ENCODE data around the gene CHURC1. TPM values are rescaled to one million over a fixed set of nuclear protein-coding genes. Genes with fewer than 3 reads are reported as not detected.

Gene CHURC1
- total and polyA plus RNA-seq, 2 of the 4 experiments (the other 2 are of a cell fraction) = 38.0 to 69.5 TPM

DNA sequence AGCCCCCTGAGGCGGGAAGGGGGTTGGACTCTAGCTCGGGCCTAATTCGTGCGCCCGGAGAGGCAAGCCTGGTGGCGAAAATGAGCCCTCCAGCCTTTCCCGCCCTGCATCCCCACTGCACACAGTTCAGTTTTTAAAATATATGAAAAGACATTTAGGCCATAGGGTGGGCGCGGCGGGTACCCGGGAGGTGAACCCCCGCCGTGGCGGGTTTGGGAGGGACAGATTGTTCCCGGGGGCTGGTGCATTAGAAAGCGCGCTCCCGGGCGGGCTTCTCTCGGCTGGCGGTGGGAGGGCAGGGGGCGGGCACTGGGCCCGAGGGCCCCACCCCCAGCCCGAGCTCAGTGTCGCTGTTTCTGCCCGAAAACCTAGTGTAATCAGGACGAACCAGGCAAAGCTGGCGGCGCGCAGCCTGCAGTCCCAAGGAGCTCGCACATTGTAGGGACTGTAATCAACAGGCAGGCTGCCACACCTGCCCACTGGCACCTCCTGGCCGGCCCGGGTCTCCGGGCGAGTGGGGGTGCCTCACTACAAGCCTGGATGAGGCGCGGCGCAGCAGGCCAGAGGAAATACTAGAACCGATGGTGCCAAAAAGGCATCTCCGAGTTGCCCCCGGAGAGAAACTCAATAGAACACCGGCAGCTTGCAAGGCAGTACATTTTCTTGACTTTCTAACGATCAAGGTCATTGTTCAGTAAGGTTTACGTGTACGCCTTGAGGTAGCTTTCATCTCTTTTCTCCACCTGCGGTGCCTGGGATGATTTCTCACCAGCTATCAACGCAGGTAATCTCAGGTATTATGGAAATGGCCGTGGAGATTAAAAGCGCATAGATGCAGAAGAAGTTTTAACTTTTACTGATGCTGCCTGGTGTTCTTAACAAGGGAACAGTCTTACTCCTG is 33.8 kb upstream of the CHURC1 start:
- in situ Hi-C loops (cut with MboI; ENCODE audit: low sequenced_read_pairs) (no loop called here), intact Hi-C loops (cut with micrococcal nuclease) (no loop called here), dilution Hi-C loops (cut with HindIII; ENCODE audit: low sequenced_read_pairs, unreplicated experiment) (no loop called here)
- Histone ChIP-seq H2BK5ac (ENCODE audit: low read depth, low read length, poor library complexity, severe bottlenecking) (no peak overlapping the region), H3K4me2 (ENCODE audit: low read depth, low read length) (peak overlapping the region; percentile 70), H2AK9ac (replicated peaks; ENCODE audit: low read depth, low read length, poor library complexity) (no peak overlapping the region), H3K9ac (ENCODE audit: low read depth, low read length) (no peak overlapping the region), H3K27ac (ENCODE audit: insufficient read depth, low read length) (no peak overlapping the region), H4K5ac (ENCODE audit: low read depth, low read length) (no peak overlapping the region), H4K8ac (ENCODE audit: low read depth in 2 of 2, low read length in 2 of 2) (no peak overlapping the region), H2BK20ac (ENCODE audit: low read depth, low read length) (no peak overlapping the region), H2AFZ (replicated peaks; ENCODE audit: low read length, poor library complexity) (peak overlapping the region; percentile 90), H3K14ac (replicated peaks; ENCODE audit: low read depth, low read length) (no peak overlapping the region), H4K91ac (ENCODE audit: insufficient read depth, low read depth, low read length) (no peak overlapping the region), H3K9me1 (ENCODE audit: insufficient read depth, low read length) (no peaks in the 10 kb centered on the region), H3K9me3 (ENCODE audit: control insufficient read depth, insufficient read depth, low read length) (peaks cover 2% of the 10 kb centered on the region; the same call in 1 of the 2 replicates), H3K18ac (ENCODE audit: low read depth, low read length) (no peak overlapping the region), H3K27me3 (ENCODE audit: control insufficient read depth, insufficient read depth, low read length) (peaks cover 81% of the 10 kb centered on the region), H3K79me1 (ENCODE audit: low read depth in 1 of 2, low read length in 2 of 2) (no peaks in the 10 kb centered on the region), H2BK120ac (ENCODE audit: low read depth, low read length) (no peak overlapping the region), H3K36me3 (ENCODE audit: control insufficient read depth, insufficient read depth, low read length) (no peaks in the 10 kb centered on the region), H3K4me3 (ENCODE audit: insufficient read depth, low read depth, low read length) (no peak overlapping the region; the same call in 1 of the 2 replicates), H3K4me1 (ENCODE audit: control insufficient read depth, insufficient read depth, low read length) (peaks cover 2% of the 10 kb centered on the region; the same call in 1 of the 2 replicates), H2BK15ac (ENCODE audit: low read depth, low read length) (no peak overlapping the region), H4K20me1 (ENCODE audit: insufficient read depth, low read length) (no peaks in the 10 kb centered on the region), H3K4ac (ENCODE audit: low read depth, low read length) (no peak overlapping the region), H3K23ac (ENCODE audit: low read depth, low read length) (no peak overlapping the region), H3K56ac (ENCODE audit: extremely low read depth, insufficient read depth, low read length) (no peak overlapping the region), H2AK5ac (ENCODE audit: low read depth, low read length) (no peak overlapping the region)
- DNase-seq (no peak), ATAC-seq (ENCODE audit: low read depth) (peak; percentile 64)
- CTCF ChIA-PET = interaction anchor here (1.1 to 3.0 kb wide), 2 partner anchors 11 kb away, joined by 4 to 20 read pairs; no protein-coding TSS in a partner anchor
- TF ChIP-seq NFE2L2 (IDR thresholded peaks at IDR 0.05; ENCODE audit: low read depth, low read length) (no peak), RAD21 (IDR thresholded peaks at IDR 0.05; ENCODE audit: low read length) (no peak)
- BruUV-seq (replicated peaks) = no TSS peak
- POLR2A ChIA-PET (ENCODE audit: unreplicated experiment) = interaction anchor here (0.7 kb wide), 1 partner anchor 19 kb away, joined by 4 read pairs; no protein-coding TSS in a partner anchor
- WGBS, 2 experiments (ENCODE audit: extremely low coverage in 2 of 2, insufficient read length in 1 of 2) = 1% methylated on average over 20 of the region's 49 CpGs; no CpG with 5 or more reads in 1 of the 2 experiments
